ENCODE results near the gene DPY30. TPM values are rescaled to one million over a fixed set of nuclear protein-coding genes. Genes with fewer than 3 reads are reported as not detected.

Gene DPY30
- total and polyA plus RNA-seq, 8 donors: 5.3 to 127 (median 54.0) TPM

GRCh38 chr2:31979956-31980355, 59.6 kb downstream of the DPY30 start:
- peaks cover 0 to 7% (median 0%) of the 10 kb centered on the region in 4 donors for H3K36me3 ChIP-seq
- H3K9me3 ChIP-seq: no peaks in the 10 kb centered on the region
- H3K4me3 ChIP-seq: no peak overlapping the region
- TF ChIP-seq CTCF (IDR thresholded peaks at IDR 0.05) (no peak), EP300 (IDR thresholded peaks at IDR 0.05) (no peak), POLR2A (IDR thresholded peaks at IDR 0.05) (no peak), POLR2AphosphoS5 (IDR thresholded peaks at IDR 0.05) (no peak)
- no peak for DNase-seq
- no peak overlapping the region for H3K27ac ChIP-seq
- WGBS, 5 donors: 73 to 91% (median 88%) methylated on average over 3 of the region's 3 CpGs
- H3K4me1 ChIP-seq: peaks cover 7 to 21% (median 13%) of the 10 kb centered on the region in 4 donors
- H3K27me3 ChIP-seq: no peaks in the 10 kb centered on the region
- intact Hi-C loops (cut with DNase I; ENCODE audit: low total_unique reads): no loop called here

- no peak for DNase-seq
- 75 to 86% (median 82%) methylated on average over 3 of the region's 3 CpGs for WGBS, 5 donors
- H3K27ac ChIP-seq: no peak overlapping the region
- H3K36me3 ChIP-seq: peaks cover 0 to under 1% (median 0%) of the 10 kb centered on the region in 4 donors
- H3K4me3 ChIP-seq: no peak overlapping the region
- TF ChIP-seq EP300 (IDR thresholded peaks at IDR 0.05) (no peak), CTCF (IDR thresholded peaks at IDR 0.05) (no peak), POLR2A (IDR thresholded peaks at IDR 0.05) (no peak), POLR2AphosphoS5 (IDR thresholded peaks at IDR 0.05) (no peak)
- H3K4me1 ChIP-seq: peaks cover 7 to 27% (median 13%) of the 10 kb centered on the region in 4 donors
- H3K27me3 ChIP-seq: no peaks in the 10 kb centered on the region
- intact Hi-C loops (cut with DNase I; ENCODE audit: low total_unique reads): no loop called here
- no peaks in the 10 kb centered on the region for H3K9me3 ChIP-seq
These were observed 60.6 kb downstream of the DPY30 start for GRCh38 chr2:31979018-31979417.

GRCh38 chr2:31978436-31978835, 61.2 kb downstream of the DPY30 start:
- TF ChIP-seq EP300 (IDR thresholded peaks at IDR 0.05) (no peak), POLR2AphosphoS5 (IDR thresholded peaks at IDR 0.05) (no peak), CTCF (IDR thresholded peaks at IDR 0.05) (no peak), POLR2A (IDR thresholded peaks at IDR 0.05) (no peak)
- Histone ChIP-seq H3K4me1 (peaks cover 7 to 33% (median 13%) of the 10 kb centered on the region in 4 donors), H3K27ac (no peak overlapping the region), H3K36me3 (no peaks in the 10 kb centered on the region), H3K9me3 (no peaks in the 10 kb centered on the region), H3K27me3 (no peaks in the 10 kb centered on the region), H3K4me3 (no peak overlapping the region)
- WGBS, 5 donors: 90 to 99% (median 98%) methylated on average over 6 of the region's 6 CpGs
- intact Hi-C loops (cut with DNase I; ENCODE audit: low total_unique reads): no loop called here
- DNase-seq: no peak

Other genes starting within 250 kb of the DPY30 start
- gene MEMO1, start 28.8 kb downstream of the DPY30 start, total RNA-seq: 10 to 100 TPM in 4 of 5 donors, 1 to 10 TPM in 1; 3.5 to 32.7 (median 14.0) TPM
- 10 to 100 TPM; 30.7 to 33.8 (median 32.9) TPM for gene MEMO1, start 28.8 kb downstream of the DPY30 start, polyA plus RNA-seq
- 10 to 100 TPM in 4 of 5 donors, 1 to 10 TPM in 1; 2.2 to 33.8 (median 23.0) TPM for gene SPAST, start 23.8 kb upstream of the DPY30 start, total RNA-seq
- 1 to 10 TPM; 2.4 to 3.1 (median 2.6) TPM for gene SPAST, start 23.8 kb upstream of the DPY30 start, polyA plus RNA-seq
- 10 to 100 TPM in 3 of 5 donors, 1 to 10 TPM in 2; 7.5 to 64.8 (median 18.3) TPM for gene SLC30A6, start 126.1 kb upstream of the DPY30 start, total RNA-seq
- gene SLC30A6, start 126.1 kb upstream of the DPY30 start, polyA plus RNA-seq: 1 to 10 TPM; 3.1 to 4.4 (median 3.5) TPM
- gene NLRC4, start 225.1 kb upstream of the DPY30 start, total RNA-seq: 1 to 10 TPM in 1 of 5 donors, under 1 TPM in 2, not detected in 2; 0.45 to 1.3 (median 0.92) TPM
- 1 to 10 TPM in 1 of 3 donors, under 1 TPM in 2; 0.30 to 1.1 (median 0.75) TPM for gene NLRC4, start 225.1 kb upstream of the DPY30 start, polyA plus RNA-seq
- gene YIPF4, start 238.1 kb upstream of the DPY30 start, total RNA-seq: 10 to 100 TPM in 3 of 5 donors, 1 to 10 TPM in 2; 5.3 to 68.3 (median 13.3) TPM
- 10 to 100 TPM in 1 of 3 donors, 1 to 10 TPM in 2; 6.0 to 14.3 (median 7.0) TPM for gene YIPF4, start 238.1 kb upstream of the DPY30 start, polyA plus RNA-seq